Uterus (tissue), 2 donors: ENCODE results near the gene DEXI.

Source experiments
- CTCF ChIP-seq, 4 experiments: fragments of 200-600 bp in 2 of 4; fragments of 450-650 bp in 2 of 4; sonication (generic) in 2 of 4; IDR thresholded peaks; one replicate each; pipeline ENCODE4 v1.5.1; 2016 to 2019; ENCODE audit warnings: antibody characterized with exemption in 4 of 4, mild to moderate bottlenecking in 2 of 4, moderate library complexity in 1 of 4
- POLR2A ChIP-seq, 2 donors: fragments of 450-650 bp; IDR thresholded peaks; one replicate each; pipeline ENCODE4 v1.6.1; 2016; ENCODE audit warnings: antibody characterized with exemption in 2 of 2, mild to moderate bottlenecking in 1 of 2, moderate library complexity in 1 of 2

DNA sequence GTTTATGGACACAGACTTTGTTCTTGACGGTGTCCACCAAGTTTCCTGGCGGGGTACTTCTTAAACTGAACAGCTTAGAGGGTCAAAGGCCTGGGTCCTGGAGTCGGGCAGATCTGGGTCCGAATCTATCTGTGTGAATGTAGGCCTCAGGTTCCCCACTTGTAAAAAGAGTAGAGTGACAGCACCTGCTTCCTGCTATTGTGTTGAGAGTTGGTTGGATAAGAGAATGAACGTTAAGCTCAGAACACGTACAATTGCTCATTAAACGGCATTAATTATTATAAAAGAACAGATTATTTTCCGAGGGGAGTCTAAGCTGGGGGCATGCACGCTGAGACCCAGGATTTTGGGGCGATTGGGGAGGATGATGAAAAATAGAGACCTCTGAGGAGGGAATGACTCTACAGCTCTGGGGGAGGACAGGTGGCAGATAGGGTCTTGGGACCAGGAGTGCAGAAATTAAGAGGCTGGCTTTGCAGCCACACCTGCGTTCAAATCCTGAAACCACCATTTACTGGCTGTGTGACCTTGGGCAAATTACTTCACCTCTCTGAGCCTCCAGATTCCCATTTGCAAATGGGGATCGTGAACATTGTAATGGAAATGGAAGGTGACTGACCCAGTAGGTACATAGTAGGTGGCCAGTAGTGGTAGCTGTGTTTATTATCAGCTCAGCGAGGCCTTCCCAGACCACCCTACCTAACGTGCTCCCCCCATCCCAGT lies 3.0 kb upstream of the DEXI start:
- no peak for TF ChIP-seq CTCF (IDR thresholded peaks at IDR 0.05)
- TF ChIP-seq POLR2A (IDR thresholded peaks at IDR 0.05) = no peak
